Ovary (tissue), 9 donors: ENCODE measurements around the gene MARS1. TPM values are rescaled to one million over a fixed set of nuclear protein-coding genes. Genes with fewer than 3 reads are reported as not detected.

ENCODE experiments used
- DNase-seq, 5 donors: peaks; one replicate each; pipeline ENCODE4 v3.0.0-alpha.2; 2019 to 2020
- H3K27ac ChIP-seq, 2 donors: fragments of 200-600 bp; one replicate each; pipeline versions ENCODE4 v1.5.1 to v1.8.0; 2019 to 2022
- H3K27me3 ChIP-seq: fragments of 200-600 bp; one replicate; pipeline ENCODE4 v1.8.0; 2022
- H3K36me3 ChIP-seq: fragments of 200-600 bp; sonication (generic); one replicate; pipeline ENCODE4 v1.5.1; 2019
- H3K4me1 ChIP-seq: one replicate; pipeline ENCODE4 v1.8.1; 2013; ENCODE audit warnings: mild to moderate bottlenecking, moderate library complexity; ENCODE audit not compliant: insufficient read depth
- H3K4me3 ChIP-seq: fragments of 200-600 bp; sonication (generic); one replicate; pipeline ENCODE4 v1.5.1; 2017
- H3K9me3 ChIP-seq, 2 donors: fragments of 200-600 bp in 1 of 2; sonication (generic) in 1 of 2; one replicate each; pipeline versions ENCODE4 v1.5.1 to v1.8.1; 2013 to 2019; ENCODE audit warnings: mild to moderate bottlenecking in 1 of 2, moderate library complexity in 1 of 2
- EP300 ChIP-seq: sonication (generic); formaldehyde crosslinking; IDR thresholded peaks from one replicate; pipeline ENCODE4 v1.6.1; 2017; ENCODE audit warnings: antibody characterized with exemption
- POLR2A ChIP-seq: fragments of 450-650 bp; IDR thresholded peaks from one replicate; pipeline ENCODE4 v1.6.1; 2017; ENCODE audit warnings: antibody characterized with exemption, mild to moderate bottlenecking, moderate library complexity
- WGBS, 3 donors: extraction: QIAGEN DNeasy Blood & Tissue Kit in 1 of 3; methylation state at CpG; one replicate each; pipeline versions ENCODE4 v1.1.5 to v1.1.7; 2013 to 2017; 5-methylcytosine and 5-hydroxymethylcytosine counted together
- intact Hi-C, 4 donors: fragments of 100-400 bp; cut with DNase I; formaldehyde crosslinking; loops; one replicate each; pipeline versions ENCODE4 v1.11.0 to v1.15.1; 2022 to 2023
- polyA plus RNA-seq, 2 donors: library from polyadenylated mRNA; stranded (reverse); fragments of 200-250 nt in 1 of 2; fragments of 350-450 nt in 1 of 2; fragmentation: Illumina TruSeq in 1 of 2; extraction: RNeasy Lipid Tissue Mini Kit (QIAGEN cat#74804) in 1 of 2; gene quantifications; one replicate each; pipeline ENCODE4 v1.2.3, GENCODE V29; 2013 to 2014
- total RNA-seq, 7 donors: library from RNA; depleted of rRNA in 2 of 7; stranded (reverse); fragments of >200 nt in 2 of 7; fragmentation: NEBNext Ultra II Directional in 3 of 7; extraction: Animal tissue kit (Norgen Biotek cat#: 25700) in 3 of 7; gene quantifications; one replicate each; pipeline versions ENCODE4 v1.1.0 to v1.2.4, GENCODE V29; 2016 to 2023
- TF ChIP-seq, protein P1 (sequence below), 3 donors: fragments of 450-650 bp in 2 of 3; fragments of 200-600 bp in 1 of 3; IDR thresholded peaks; one replicate each; pipeline versions ENCODE4 v1.5.1 to v1.8.0; 2016 to 2022; ENCODE audit warnings: antibody characterized with exemption in 3 of 3, mild to moderate bottlenecking in 1 of 3
- donor health status: DM: no; HTN: no; CAD: no; lungs with moderate emphysema.
- donor health status: DM: no; HTN: no; CAD: no.
- donor health status: Bipolar disorder and iron deficiency.
- donor health status: DM: yes; HTN: yes; CAD: no.
- donor health status: DM: no; HTN: no; CAD: no.
- donor health status: DM: yes; HTN: yes; CAD: no.

MARS1 gene
- total and polyA plus RNA-seq, 9 donors = 21.1 to 479 (median 66.4) TPM

DNA sequence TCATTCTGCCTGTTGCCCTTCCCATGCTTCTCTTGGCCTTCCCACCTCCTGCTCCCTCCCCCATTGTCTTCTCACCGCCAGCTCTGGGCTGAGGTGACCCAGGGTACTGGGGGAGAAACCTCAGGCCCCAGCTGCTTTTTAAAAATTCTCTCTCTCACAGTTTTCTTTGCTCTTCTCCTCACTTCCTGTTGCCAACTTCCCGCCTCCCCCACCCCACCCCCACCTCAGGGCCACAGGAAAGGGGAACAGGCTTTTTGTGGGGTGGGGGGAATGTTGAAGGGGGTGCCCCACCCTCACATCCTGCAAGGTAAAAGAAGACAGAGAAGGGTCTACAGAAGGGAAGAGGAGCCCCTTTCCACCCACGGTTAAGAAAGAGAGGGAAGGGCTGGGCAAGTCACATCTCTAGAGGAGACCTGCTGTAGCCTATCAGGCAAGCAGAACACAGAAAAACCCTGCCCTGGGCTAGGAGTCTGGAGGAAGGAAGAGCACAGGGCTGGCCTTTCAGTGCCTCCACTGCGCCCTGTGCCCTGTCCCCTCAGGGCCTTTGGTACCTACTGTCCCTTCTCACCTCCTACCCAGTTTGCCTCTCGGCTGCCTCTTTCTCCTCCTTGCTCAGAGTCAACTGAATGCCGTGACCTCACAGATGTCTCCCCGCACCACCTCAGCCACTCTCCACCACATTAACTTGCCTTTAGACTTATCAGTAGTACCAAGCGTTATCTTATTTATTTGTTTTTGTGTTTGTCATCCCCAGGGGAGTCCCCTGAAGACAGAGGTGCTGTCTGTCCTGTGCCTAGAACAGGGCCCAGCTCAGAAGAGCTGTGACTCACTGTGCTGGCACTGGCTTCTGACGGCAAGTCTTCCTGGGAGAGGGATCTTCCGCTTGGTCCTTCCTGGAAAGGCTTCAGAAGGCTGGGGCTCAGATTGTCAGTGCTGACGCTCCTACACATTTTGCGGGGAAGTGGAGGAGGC is 9.9 kb upstream of the MARS1 start:
- TF ChIP-seq, protein P1, sequence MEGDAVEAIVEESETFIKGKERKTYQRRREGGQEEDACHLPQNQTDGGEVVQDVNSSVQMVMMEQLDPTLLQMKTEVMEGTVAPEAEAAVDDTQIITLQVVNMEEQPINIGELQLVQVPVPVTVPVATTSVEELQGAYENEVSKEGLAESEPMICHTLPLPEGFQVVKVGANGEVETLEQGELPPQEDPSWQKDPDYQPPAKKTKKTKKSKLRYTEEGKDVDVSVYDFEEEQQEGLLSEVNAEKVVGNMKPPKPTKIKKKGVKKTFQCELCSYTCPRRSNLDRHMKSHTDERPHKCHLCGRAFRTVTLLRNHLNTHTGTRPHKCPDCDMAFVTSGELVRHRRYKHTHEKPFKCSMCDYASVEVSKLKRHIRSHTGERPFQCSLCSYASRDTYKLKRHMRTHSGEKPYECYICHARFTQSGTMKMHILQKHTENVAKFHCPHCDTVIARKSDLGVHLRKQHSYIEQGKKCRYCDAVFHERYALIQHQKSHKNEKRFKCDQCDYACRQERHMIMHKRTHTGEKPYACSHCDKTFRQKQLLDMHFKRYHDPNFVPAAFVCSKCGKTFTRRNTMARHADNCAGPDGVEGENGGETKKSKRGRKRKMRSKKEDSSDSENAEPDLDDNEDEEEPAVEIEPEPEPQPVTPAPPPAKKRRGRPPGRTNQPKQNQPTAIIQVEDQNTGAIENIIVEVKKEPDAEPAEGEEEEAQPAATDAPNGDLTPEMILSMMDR (IDR thresholded peaks at IDR 0.05) = no peak
- TF ChIP-seq EP300 (no peak), POLR2A (no peak)
- intact Hi-C loops = no loop called here
- no peaks in the 10 kb centered on the region for H3K36me3 ChIP-seq
- no peak overlapping the region for H3K4me3 ChIP-seq
- WGBS, 3 donors = 45 to 48% (median 46%) methylated on average over 12 of the region's 12 CpGs
- H3K27me3 ChIP-seq = no peaks in the 10 kb centered on the region
- no peak for DNase-seq
- no peak overlapping the region for H3K27ac ChIP-seq
- no peaks in the 10 kb centered on the region for H3K9me3 ChIP-seq
- peaks cover 7% of the 10 kb centered on the region for H3K4me1 ChIP-seq

DNA sequence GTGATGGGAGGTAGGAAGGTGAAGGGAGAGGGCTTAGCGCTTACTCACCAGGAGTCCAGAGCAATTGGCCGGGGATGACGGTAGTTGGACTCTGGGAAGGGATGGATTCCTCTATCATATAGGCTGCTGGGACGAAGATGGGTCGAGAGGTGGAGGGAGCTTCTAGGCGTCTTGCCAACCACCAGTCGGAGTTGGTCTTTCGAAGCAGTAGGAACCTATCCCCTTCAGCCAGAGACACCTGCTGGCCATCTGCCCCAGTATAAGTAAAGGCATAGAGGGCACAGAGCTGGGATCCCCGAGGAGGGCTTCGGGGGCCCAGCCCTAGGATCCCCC is 8.9 kb upstream of the MARS1 start:
- TF ChIP-seq, protein P1 (IDR thresholded peaks at IDR 0.05) = no peak
- TF ChIP-seq POLR2A (no peak), EP300 (no peak)
- no peaks in the 10 kb centered on the region for H3K9me3 ChIP-seq
- H3K27ac ChIP-seq = no peak overlapping the region
- H3K27me3 ChIP-seq = no peaks in the 10 kb centered on the region
- peaks cover 7% of the 10 kb centered on the region for H3K4me1 ChIP-seq
- H3K36me3 ChIP-seq = no peaks in the 10 kb centered on the region
- no peak overlapping the region for H3K4me3 ChIP-seq
- WGBS, 3 donors = 68 to 79% (median 75%) methylated on average over 10 of the region's 10 CpGs
- intact Hi-C loops = no loop called here
- DNase-seq = no peak

DNA sequence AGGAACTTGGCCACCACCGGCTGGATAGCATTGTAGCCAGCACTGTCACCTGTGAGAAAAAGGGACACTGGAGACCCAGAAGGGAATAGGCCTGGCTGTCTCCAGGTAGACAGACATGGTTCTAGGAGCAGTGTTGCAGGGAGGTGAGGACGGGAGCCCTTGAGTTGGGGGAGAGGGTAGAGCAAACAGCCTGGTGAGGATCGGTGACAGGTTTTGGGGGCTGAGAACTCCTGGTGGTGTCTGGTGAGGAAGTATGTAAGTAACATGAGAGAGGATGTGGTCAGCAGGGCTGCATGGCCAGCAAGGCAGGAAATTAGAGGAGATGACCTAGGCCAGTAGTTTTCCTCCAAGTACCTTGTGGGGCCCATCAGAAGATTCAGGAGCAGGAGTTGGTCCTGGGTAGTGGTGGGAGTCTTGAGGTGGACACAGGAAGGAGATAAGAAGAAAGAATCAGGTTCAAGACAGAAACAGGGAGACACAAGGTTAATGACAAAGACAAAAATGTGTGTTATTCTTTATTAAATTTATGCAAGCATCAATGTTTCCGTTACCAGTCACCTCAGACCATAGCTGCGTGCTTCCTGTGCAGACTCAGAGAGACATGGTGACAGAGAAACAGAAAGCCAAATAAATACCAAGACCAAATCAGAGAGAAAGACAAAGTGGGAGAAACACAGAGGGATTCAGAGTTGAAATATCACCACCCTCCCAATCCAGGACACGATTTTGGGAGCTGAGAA is 8.3 kb upstream of the MARS1 start, which contains the start of gene ARHGAP9:
Gene ARHGAP9 (minus strand): TSS at position 491 of the 740 bp plus-strand sequence. CDS start 460 bp downstream, at position 31.
- DNase-seq = no peak
- no peaks in the 10 kb centered on the region for H3K27me3 ChIP-seq
- H3K27ac ChIP-seq = no peak within 1 kb of the TSS
- H3K4me3 ChIP-seq = no peak within 1 kb of the TSS
- 69 to 78% (median 75%) methylated on average over 6 of the region's 6 CpGs for WGBS, 3 donors
- H3K36me3 ChIP-seq = no peaks in the 10 kb centered on the region
- intact Hi-C loops = no loop called here
- no peaks in the 10 kb centered on the region for H3K9me3 ChIP-seq
- no peak for TF ChIP-seq EP300
- TF ChIP-seq, protein P1 (IDR thresholded peaks at IDR 0.05) = no peak
- TF ChIP-seq POLR2A = no peak
- H3K4me1 ChIP-seq = peaks cover 7% of the 10 kb centered on the region

DNA sequence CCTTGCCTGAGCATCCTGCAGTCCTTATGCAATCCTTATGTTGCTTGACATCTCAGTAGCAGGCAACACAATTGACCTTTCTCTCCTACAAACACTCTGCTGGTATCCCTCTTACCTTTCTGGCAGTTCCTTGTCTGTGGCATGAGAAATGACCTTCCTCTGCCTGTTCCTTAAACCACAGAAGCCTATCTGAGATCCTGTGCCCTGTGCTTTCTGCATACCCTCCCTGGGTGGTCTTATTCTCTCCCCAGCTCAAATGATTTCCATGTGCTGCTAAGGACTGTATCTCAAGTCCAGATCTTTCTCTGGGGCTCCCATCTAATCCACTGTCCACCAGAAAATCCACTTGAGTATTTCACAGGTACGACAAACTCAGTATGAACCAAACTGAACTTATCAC is 6.2 kb upstream of the MARS1 start:
- WGBS, 3 donors = 76 to 84% (median 82%) methylated on average over 1 of the region's 1 CpG
- Histone ChIP-seq H3K36me3 (no peaks in the 10 kb centered on the region), H3K9me3 (no peaks in the 10 kb centered on the region), H3K4me3 (no peak overlapping the region), H3K4me1 (no peaks in the 10 kb centered on the region), H3K27me3 (no peaks in the 10 kb centered on the region), H3K27ac (no peak overlapping the region)
- no peak for TF ChIP-seq POLR2A
- no peak for TF ChIP-seq EP300
- TF ChIP-seq, protein P1 (IDR thresholded peaks at IDR 0.05) = no peak
- intact Hi-C loops = no loop called here
- no peak for DNase-seq
